Upper lobe of left lung (tissue), 4 donors: ENCODE results near the gene PJA2.

Experiments
- CTCF ChIP-seq, 6 experiments: fragments of 450-650 bp in 4 of 6; fragments of 200-600 bp in 2 of 6; sonication (generic) in 2 of 6; IDR thresholded peaks; one replicate each; pipeline ENCODE4 v1.5.1; 2016 to 2019; ENCODE audit warnings: antibody characterized with exemption in 6 of 6
- EP300 ChIP-seq, 4 donors: sonication (generic); formaldehyde crosslinking; IDR thresholded peaks; one replicate each; pipeline ENCODE4 v1.5.1; 2017; ENCODE audit warnings: antibody characterized with exemption in 4 of 4, control low read depth in 2 of 4

- TF ChIP-seq CTCF (IDR thresholded peaks at IDR 0.05): no peak
- TF ChIP-seq EP300 (IDR thresholded peaks at IDR 0.05): no peak
Observed at GRCh38 chr5:109399092-109399759, 10.5 kb downstream of the PJA2 start.
